ENCODE data around the gene SLC6A3.

- TF ChIP-seq CTCF (IDR thresholded peaks at IDR 0.05) (no peak), EP300 (IDR thresholded peaks at IDR 0.05) (no peak), POLR2A (IDR thresholded peaks at IDR 0.05) (no peak)
Observed at GRCh38 chr5:1375871-1376810, 69.1 kb downstream of the SLC6A3 start.

Data from tibial nerve (tissue), 4 donors.